ENCODE data around the gene LUM. TPM values are rescaled to one million over a fixed set of nuclear protein-coding genes. Genes with fewer than 3 reads are reported as not detected.

Gene LUM
- total RNA-seq, 1 experiment from 2014 or later: 0.23 TPM

- Histone ChIP-seq H3K27me3 (ENCODE audit: control insufficient read depth, insufficient read depth, low read length) (no peaks in the 10 kb centered on the region), H3K4me1 (ENCODE audit: control insufficient read depth, insufficient read depth, low read length) (no peaks in the 10 kb centered on the region), H3K36me3 (ENCODE audit: control insufficient read depth, insufficient read depth, low read length) (no peaks in the 10 kb centered on the region), H3K27ac (ENCODE audit: low read length) (no peak overlapping the region), H3K9me3 (ENCODE audit: control insufficient read depth, insufficient read depth, low read depth, low read length) (no peaks in the 10 kb centered on the region), H3K4me3 (ENCODE audit: low read depth in 2 of 2, low read length in 2 of 2) (no peak overlapping the region)
- ChIA-PET CTCF (no interaction called here), POLR2A (no interaction called here)
- ATAC-seq (no peak), DNase-seq (ENCODE audit: low read depth, low spot score) (no peak)
- intact Hi-C loops (cut with micrococcal nuclease; ENCODE audit: unreplicated experiment) (no loop called here), in situ Hi-C loops (cut with HindIII; ENCODE audit: low pct_unique_long_range_greater_than_20kb, low sequenced_read_pairs) (no loop called here)
- TF ChIP-seq SIN3A (IDR thresholded peaks at IDR 0.05; ENCODE audit: borderline replicate concordance, insufficient read depth, low read depth, low read length): no peak
- no TSS peak for BruUV-seq (replicated peaks)
These were observed 50.2 kb downstream of the LUM start for GRCh38 chr12:91061091-91061490.

GRCh38 chr12:91059211-91059610 lies 52.1 kb downstream of the LUM start:
- DNase-seq (ENCODE audit: low read depth, low spot score) (no peak), ATAC-seq (no peak)
- in situ Hi-C loops (cut with HindIII; ENCODE audit: low pct_unique_long_range_greater_than_20kb, low sequenced_read_pairs) (no loop called here), intact Hi-C loops (cut with micrococcal nuclease; ENCODE audit: unreplicated experiment) (no loop called here)
- Histone ChIP-seq H3K27me3 (ENCODE audit: control insufficient read depth, insufficient read depth, low read length) (no peaks in the 10 kb centered on the region), H3K27ac (ENCODE audit: low read length) (no peak overlapping the region), H3K4me1 (ENCODE audit: control insufficient read depth, insufficient read depth, low read length) (no peaks in the 10 kb centered on the region), H3K36me3 (ENCODE audit: control insufficient read depth, insufficient read depth, low read length) (no peaks in the 10 kb centered on the region), H3K4me3 (ENCODE audit: low read depth in 2 of 2, low read length in 2 of 2) (no peak overlapping the region), H3K9me3 (ENCODE audit: control insufficient read depth, insufficient read depth, low read depth, low read length) (no peaks in the 10 kb centered on the region)
- no peak for TF ChIP-seq SIN3A (IDR thresholded peaks at IDR 0.05; ENCODE audit: borderline replicate concordance, insufficient read depth, low read depth, low read length)
- no peak for TF ChIP-seq CTCF (IDR thresholded peaks at IDR 0.05)
- TF ChIP-seq TCF7L2 (IDR thresholded peaks at IDR 0.05; ENCODE audit: low read depth, low read length): no peak
- no peak for TF ChIP-seq REST (IDR thresholded peaks at IDR 0.05; ENCODE audit: insufficient read depth in 1 of 2, low read depth in 2 of 2, low read length in 1 of 2)
- no peak for TF ChIP-seq POLR2AphosphoS5 (IDR thresholded peaks at IDR 0.05; ENCODE audit: low read depth, low read length)
- CTCF ChIA-PET: no interaction called here
- POLR2A ChIA-PET: no interaction called here
- BruUV-seq (replicated peaks): no TSS peak

- DNase-seq (ENCODE audit: low read depth, low spot score) (no peak), ATAC-seq (no peak)
- Histone ChIP-seq H3K36me3 (ENCODE audit: control insufficient read depth, insufficient read depth, low read length) (no peaks in the 10 kb centered on the region), H3K4me3 (ENCODE audit: low read depth in 2 of 2, low read length in 2 of 2) (no peak overlapping the region), H3K27ac (ENCODE audit: low read length) (no peak overlapping the region), H3K9me3 (ENCODE audit: control insufficient read depth, insufficient read depth, low read depth, low read length) (no peaks in the 10 kb centered on the region), H3K4me1 (ENCODE audit: control insufficient read depth, insufficient read depth, low read length) (no peaks in the 10 kb centered on the region), H3K27me3 (ENCODE audit: control insufficient read depth, insufficient read depth, low read length) (no peaks in the 10 kb centered on the region)
- TF ChIP-seq CTCF (IDR thresholded peaks at IDR 0.05): no peak
- no peak for TF ChIP-seq SIN3A (IDR thresholded peaks at IDR 0.05; ENCODE audit: borderline replicate concordance, insufficient read depth, low read depth, low read length)
- no peak for TF ChIP-seq TCF7L2 (IDR thresholded peaks at IDR 0.05; ENCODE audit: low read depth, low read length)
- TF ChIP-seq POLR2AphosphoS5 (IDR thresholded peaks at IDR 0.05; ENCODE audit: low read depth, low read length): no peak
- no peak for TF ChIP-seq REST (IDR thresholded peaks at IDR 0.05; ENCODE audit: insufficient read depth in 1 of 2, low read depth in 2 of 2, low read length in 1 of 2)
- ChIA-PET POLR2A (no interaction called here), CTCF (no interaction called here)
- intact Hi-C loops (cut with micrococcal nuclease; ENCODE audit: unreplicated experiment): no loop called here
- BruUV-seq (replicated peaks): no TSS peak
- in situ Hi-C loops (cut with HindIII; ENCODE audit: low pct_unique_long_range_greater_than_20kb, low sequenced_read_pairs): no loop called here
These were observed 52.5 kb downstream of the LUM start for GRCh38 chr12:91058786-91059185.

All from Panc1 (cell line).